8988T (cell line): ENCODE data around the gene GORASP1.

Experiments
- DNase-seq: peaks from one replicate; pipeline ENCODE4 v3.0.0; 2011

Gene GORASP1

GRCh38 chr3:39124876-39125840 lies 17.7 kb upstream of the GORASP1 start:
- DNase-seq, result no peak

GRCh38 chr3:39122813-39123212 lies 15.4 kb upstream of the GORASP1 start:
- DNase-seq, result no peak

- DNase-seq, result no peak
These were observed 14.2 kb upstream of the GORASP1 start for GRCh38 chr3:39121621-39122020.

- no peak for DNase-seq
These were observed 11.7 kb upstream of the GORASP1 start for GRCh38 chr3:39118931-39119660.

GRCh38 chr3:39118079-39118478 lies 10.7 kb upstream of the GORASP1 start:
- no peak for DNase-seq

- DNase-seq, result no peak
These were observed 8.4 kb upstream of the GORASP1 start for GRCh38 chr3:39115870-39116269.

GRCh38 chr3:39114456-39114855 lies 7.0 kb upstream of the GORASP1 start:
- no peak for DNase-seq

- DNase-seq, result no peak
These were observed 5.9 kb upstream of the GORASP1 start for GRCh38 chr3:39113291-39113690.

- no peak for DNase-seq
These were observed 5.1 kb upstream of the GORASP1 start for GRCh38 chr3:39112535-39112934.

- DNase-seq, result no peak
These were observed 4.7 kb upstream of the GORASP1 start for GRCh38 chr3:39112113-39112512.

GRCh38 chr3:39110041-39110639 lies 2.7 kb upstream of the GORASP1 start:
- DNase-seq, result no peak

GRCh38 chr3:39109086-39109485 lies 1.7 kb upstream of the GORASP1 start:
- DNase-seq, result no peak

- no peak for DNase-seq
These were observed 828 bp upstream of the GORASP1 start for GRCh38 chr3:39108200-39108710.

- peak; percentile 87 for DNase-seq
These were observed 508 bp downstream of the GORASP1 start for GRCh38 chr3:39106851-39107387.

- DNase-seq, result no peak
These were observed 1.1 kb downstream of the GORASP1 start for GRCh38 chr3:39106281-39106811.

GRCh38 chr3:39105687-39106063 lies 1.8 kb downstream of the GORASP1 start:
- no peak for DNase-seq

- no peak for DNase-seq
These were observed 2.3 kb downstream of the GORASP1 start for GRCh38 chr3:39104961-39105686.

GRCh38 chr3:39103791-39104552 lies 3.5 kb downstream of the GORASP1 start:
- no peak for DNase-seq

GRCh38 chr3:39103324-39103693 lies 4.1 kb downstream of the GORASP1 start:
- peak; percentile 64 for DNase-seq

GRCh38 chr3:39102504-39103323 lies 4.7 kb downstream of the GORASP1 start:
- DNase-seq, result no peak
